Neutrophil (primary cell): ENCODE data around the gene AJAP1.
A peak's percentile ranks its signal among the peaks of the same experiment; 100 is the strongest.

Experiments
- H3K27ac ChIP-seq: fragments of 200-600 bp; sonication (generic); 2 replicates; pipeline ENCODE4 v1.5.1; 2016; ENCODE audit warnings: mild to moderate bottlenecking, moderate library complexity
- H3K27me3 ChIP-seq: fragments of 200-600 bp; sonication (generic); 2 replicates; pipeline ENCODE4 v1.6.0; 2016; ENCODE audit warnings: mild to moderate bottlenecking
- H3K36me3 ChIP-seq: fragments of 200-600 bp; sonication (generic); 2 replicates; pipeline ENCODE4 v1.5.1; 2017
- H3K4me1 ChIP-seq, 2 experiments: fragments of 200-600 bp in 1 of 2; sonication (generic) in 1 of 2; 1 replicate in 1 of 2; 2 replicates in 1 of 2; pipeline versions ENCODE4 v1.5.1 to v1.6.1; 2013 to 2016; ENCODE audit warnings: low read depth in 1 of 2, low read length in 1 of 2, mild to moderate bottlenecking in 1 of 2, moderate library complexity in 1 of 2; ENCODE audit not compliant: control insufficient read depth in 1 of 2, insufficient read depth in 1 of 2
- H3K4me3 ChIP-seq, 2 experiments: fragments of 200-600 bp in 1 of 2; sonication (generic) in 1 of 2; 1 replicate in 1 of 2; 2 replicates in 1 of 2; pipeline ENCODE4 v1.5.1; 2013 to 2016; ENCODE audit warnings: low read depth in 1 of 2, low read length in 1 of 2, mild to moderate bottlenecking in 1 of 2, moderate library complexity in 1 of 2
- H3K9me3 ChIP-seq: fragments of 200-600 bp; sonication (generic); 2 replicates; pipeline ENCODE4 v1.5.1; 2016
- TF ChIP-seq, protein P1 (sequence below): fragments of 200-600 bp; sonication (generic); IDR thresholded peaks from 2 replicates; pipeline ENCODE4 v1.5.1; 2016; ENCODE audit warnings: antibody characterized with exemption

The AJAP1 gene

DNA sequence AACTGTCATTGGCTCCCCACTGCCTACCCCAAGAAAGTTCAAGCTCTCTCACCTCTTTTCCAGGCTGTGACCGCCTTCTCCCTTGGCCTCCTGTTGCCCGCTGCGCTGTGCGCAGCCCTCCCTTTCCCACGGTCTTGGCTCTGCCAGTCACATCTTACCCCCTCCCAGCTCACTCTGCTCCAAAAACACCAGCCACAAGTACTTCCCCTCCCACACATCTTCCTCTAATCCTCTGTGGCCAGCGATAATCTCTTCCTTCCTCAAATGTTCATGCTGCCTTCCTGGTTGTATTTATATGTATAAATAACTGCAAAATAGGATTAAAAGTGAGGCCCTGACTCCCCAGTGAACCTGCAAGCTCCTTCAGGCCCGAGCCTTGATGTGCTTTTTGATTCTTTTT, 81.8 kb downstream of the AJAP1 start:
- Histone ChIP-seq H3K4me1 (peaks cover 0 to 57% of the 10 kb centered on the region in 2 experiments), H3K27me3 (peaks cover 4% of the 10 kb centered on the region), H3K27ac (peak overlapping the region; percentile 85), H3K36me3 (peaks cover 17% of the 10 kb centered on the region), H3K9me3 (no peaks in the 10 kb centered on the region), H3K4me3 (peak overlapping the region; percentile 24 to 64)
- TF ChIP-seq, protein P1, sequence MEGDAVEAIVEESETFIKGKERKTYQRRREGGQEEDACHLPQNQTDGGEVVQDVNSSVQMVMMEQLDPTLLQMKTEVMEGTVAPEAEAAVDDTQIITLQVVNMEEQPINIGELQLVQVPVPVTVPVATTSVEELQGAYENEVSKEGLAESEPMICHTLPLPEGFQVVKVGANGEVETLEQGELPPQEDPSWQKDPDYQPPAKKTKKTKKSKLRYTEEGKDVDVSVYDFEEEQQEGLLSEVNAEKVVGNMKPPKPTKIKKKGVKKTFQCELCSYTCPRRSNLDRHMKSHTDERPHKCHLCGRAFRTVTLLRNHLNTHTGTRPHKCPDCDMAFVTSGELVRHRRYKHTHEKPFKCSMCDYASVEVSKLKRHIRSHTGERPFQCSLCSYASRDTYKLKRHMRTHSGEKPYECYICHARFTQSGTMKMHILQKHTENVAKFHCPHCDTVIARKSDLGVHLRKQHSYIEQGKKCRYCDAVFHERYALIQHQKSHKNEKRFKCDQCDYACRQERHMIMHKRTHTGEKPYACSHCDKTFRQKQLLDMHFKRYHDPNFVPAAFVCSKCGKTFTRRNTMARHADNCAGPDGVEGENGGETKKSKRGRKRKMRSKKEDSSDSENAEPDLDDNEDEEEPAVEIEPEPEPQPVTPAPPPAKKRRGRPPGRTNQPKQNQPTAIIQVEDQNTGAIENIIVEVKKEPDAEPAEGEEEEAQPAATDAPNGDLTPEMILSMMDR: no peak

DNA sequence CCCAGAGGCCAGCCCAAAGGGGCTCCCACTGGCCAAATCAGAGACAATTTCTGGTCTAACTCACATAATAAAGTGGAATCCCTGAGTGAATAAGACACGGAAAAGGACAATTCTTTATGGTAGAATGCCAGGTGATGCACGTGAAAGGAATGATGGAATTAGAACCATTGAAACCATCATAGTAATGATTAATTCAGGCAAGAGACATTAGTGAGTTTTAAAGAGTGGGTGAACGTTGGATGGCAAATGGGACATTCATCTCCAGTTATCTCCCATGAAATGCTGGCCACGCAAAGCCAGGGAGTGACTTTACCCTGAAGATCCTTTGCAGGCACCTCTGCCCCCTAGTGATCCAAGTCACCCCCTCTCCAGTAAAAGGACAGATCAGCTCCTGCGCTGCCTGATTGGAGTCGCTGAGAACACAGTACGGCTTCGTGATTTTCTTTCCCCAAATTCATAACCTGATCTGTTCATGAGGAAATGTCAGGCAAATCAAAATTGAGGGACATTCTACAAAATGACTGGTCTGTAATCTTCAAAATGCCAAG, 87.5 kb downstream of the AJAP1 start:
- H3K27ac ChIP-seq: no peak overlapping the region
- H3K27me3 ChIP-seq: peaks cover 31% of the 10 kb centered on the region
- H3K4me3 ChIP-seq: no peak overlapping the region
- H3K4me1 ChIP-seq: peaks cover 0 to 23% of the 10 kb centered on the region in 2 experiments
- no peaks in the 10 kb centered on the region for H3K9me3 ChIP-seq
- H3K36me3 ChIP-seq: no peaks in the 10 kb centered on the region
- TF ChIP-seq, protein P1: no peak

DNA sequence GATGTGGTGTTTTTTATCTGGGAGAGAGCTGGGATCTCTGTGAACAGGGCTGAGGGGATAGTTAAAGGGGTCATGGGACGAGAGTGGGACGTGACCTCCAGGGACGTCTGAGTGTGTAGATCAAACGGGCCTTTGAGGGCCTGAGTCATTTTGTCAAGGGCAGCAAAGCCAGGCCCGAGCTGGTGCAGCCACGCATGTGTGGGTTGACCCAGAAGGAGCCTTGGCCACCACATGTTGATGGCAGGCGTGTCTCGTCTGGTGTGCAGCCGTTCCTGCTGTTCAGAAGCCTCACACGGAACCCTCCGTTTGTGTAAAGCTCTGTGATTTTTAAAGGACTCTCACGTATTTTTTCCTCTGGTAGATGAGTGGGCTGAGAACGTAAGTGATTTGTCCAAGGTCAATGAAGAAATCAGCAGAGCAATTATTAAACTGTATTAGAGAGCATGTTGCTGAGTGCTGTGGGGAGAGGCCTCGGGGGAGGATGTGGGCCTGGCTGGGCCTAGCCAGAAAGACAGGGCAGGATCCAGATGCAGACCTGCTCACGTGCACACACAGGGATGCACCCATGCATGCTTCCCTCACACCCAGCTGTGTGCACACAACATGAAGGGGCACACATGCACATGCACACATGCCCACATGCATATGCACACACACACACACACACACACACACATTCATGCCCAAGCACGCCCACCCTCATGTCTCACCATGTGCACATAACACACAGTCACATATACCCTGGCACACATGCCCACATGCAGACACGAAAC, 89.8 kb downstream of the AJAP1 start:
- Histone ChIP-seq H3K27me3 (peaks cover 36% of the 10 kb centered on the region), H3K9me3 (no peaks in the 10 kb centered on the region), H3K4me1 (peaks cover 0 to 7% of the 10 kb centered on the region in 2 experiments), H3K4me3 (no peak overlapping the region), H3K27ac (no peak overlapping the region), H3K36me3 (no peaks in the 10 kb centered on the region)
- TF ChIP-seq, protein P1: no peak

DNA sequence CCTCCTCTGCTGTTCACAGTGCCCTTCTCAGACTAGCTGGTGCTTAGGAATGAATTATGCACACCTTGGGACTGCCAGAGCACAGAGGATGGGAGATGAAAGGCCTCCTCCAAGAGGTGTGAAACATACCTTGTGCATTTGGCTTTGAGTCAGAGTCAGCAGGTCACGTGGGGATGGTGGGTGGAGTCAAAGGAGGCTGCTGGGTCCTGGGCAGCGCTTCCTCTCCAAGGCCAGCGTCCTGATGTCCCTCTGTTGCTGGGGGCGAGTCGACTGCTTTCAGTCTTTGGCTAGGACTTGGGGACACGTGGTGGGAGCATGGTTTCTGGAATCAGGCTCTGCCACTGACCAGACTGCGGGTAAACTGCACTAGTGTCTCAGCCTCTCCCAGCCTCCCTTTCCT, 91.2 kb downstream of the AJAP1 start:
- no peaks in the 10 kb centered on the region for H3K9me3 ChIP-seq
- H3K36me3 ChIP-seq: no peaks in the 10 kb centered on the region
- H3K4me3 ChIP-seq: no peak overlapping the region
- H3K4me1 ChIP-seq: no peaks in the 10 kb centered on the region
- no peak overlapping the region for H3K27ac ChIP-seq
- H3K27me3 ChIP-seq: peaks cover 36% of the 10 kb centered on the region
- TF ChIP-seq, protein P1: no peak

DNA sequence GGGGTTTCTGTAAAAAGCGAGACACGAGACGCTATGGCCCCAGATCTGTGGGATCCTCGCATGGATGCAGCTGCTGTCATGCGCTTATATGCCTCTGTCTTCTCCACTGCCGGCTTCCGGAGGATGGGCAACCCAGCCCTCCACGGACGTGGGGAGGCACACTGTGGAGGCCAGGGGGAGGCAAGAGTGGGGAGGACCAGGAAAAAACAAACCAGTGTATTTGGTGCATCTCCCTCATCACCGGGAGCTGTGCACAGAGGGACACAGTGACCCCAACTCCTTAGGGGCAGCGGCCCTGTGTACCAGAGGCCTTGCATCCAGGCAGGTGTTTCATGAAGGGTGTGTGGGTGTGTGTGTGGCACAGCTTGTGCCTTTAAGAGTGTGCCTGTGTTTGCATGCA, 95.0 kb downstream of the AJAP1 start:
- TF ChIP-seq, protein P1: no peak
- Histone ChIP-seq H3K36me3 (no peaks in the 10 kb centered on the region), H3K4me3 (no peak overlapping the region), H3K27me3 (peaks cover 13% of the 10 kb centered on the region), H3K27ac (no peak overlapping the region), H3K4me1 (peaks cover 0 to 12% of the 10 kb centered on the region in 2 experiments), H3K9me3 (no peaks in the 10 kb centered on the region)
